H1 (cell line): ENCODE results near the gene RAB39A. TPM values are rescaled to one million over a fixed set of nuclear protein-coding genes. Genes with fewer than 3 reads are reported as not detected.

ENCODE experiments used
- CTCF ChIA-PET: fragments of 300-600 bp; sonication (Branson Sonifier 250); formaldehyde crosslinking; loops from one replicate; lab custom pipeline; 2021; ENCODE audit not compliant: partially characterized antibody; lab: Charles Lee
- POLR2A ChIA-PET: fragments of 300-600 bp; sonication (Branson Sonifier 250); formaldehyde crosslinking; loops from one replicate; lab custom pipeline; 2021; ENCODE audit warnings: inconsistent platforms; ENCODE audit not compliant: partially characterized antibody; lab: Charles Lee
- DNase-seq, 2 experiments: peaks; one replicate each; pipeline versions ENCODE4 v3.0.0 to v3.0.0-alpha.2; 2010 to 2022; ENCODE audit warnings: low spot score in 2 of 2, low read depth in 1 of 2, mixed read lengths in 1 of 2
- FAIRE-seq: peaks from 2 replicates; lab custom pipeline; 2011; peaks lifted over from hg19 to GRCh38; lab: Jason Lieb, UNC
- H2AFZ ChIP-seq: 2 replicates; pipeline ENCODE4 v1.8.1; 2012; ENCODE audit warnings: low read length, inconsistent platforms
- H2AK5ac ChIP-seq: 2 replicates; pipeline ENCODE4 v1.6.1; 2013; ENCODE audit warnings: low read depth, low read length
- H2BK120ac ChIP-seq: replicated peaks from 2 replicates; pipeline ENCODE3; 2013; ENCODE audit warnings: low read depth, low read length, inconsistent platforms
- H2BK12ac ChIP-seq: 2 replicates; pipeline ENCODE4 v1.6.1; 2013; ENCODE audit warnings: low read depth, low read length
- H2BK15ac ChIP-seq: 2 replicates; pipeline ENCODE4 v1.6.1; 2013; ENCODE audit warnings: low read length
- H2BK20ac ChIP-seq: 2 replicates; pipeline ENCODE4 v1.6.1; 2013; ENCODE audit warnings: low read length
- H2BK5ac ChIP-seq: 2 replicates; pipeline ENCODE4 v1.6.1; 2013; ENCODE audit warnings: low read depth, low read length
- H3K14ac ChIP-seq: 2 replicates; pipeline ENCODE4 v1.6.1; 2013; ENCODE audit warnings: inconsistent platforms; ENCODE audit not compliant: insufficient read length
- H3K18ac ChIP-seq: 2 replicates; pipeline ENCODE4 v1.6.1; 2013; ENCODE audit warnings: low read length; ENCODE audit errors: extremely low read depth
- H3K23ac ChIP-seq: 2 replicates; pipeline ENCODE4 v1.6.1; 2013; ENCODE audit warnings: inconsistent platforms; ENCODE audit not compliant: insufficient read length
- H3K23me2 ChIP-seq: 2 replicates; pipeline ENCODE4 v1.6.1; 2013; ENCODE audit warnings: low read depth, low read length
- H3K27ac ChIP-seq: 2 replicates; pipeline ENCODE4 v1.6.1; 2011; ENCODE audit warnings: low read depth, low read length, inconsistent platforms
- H3K27me3 ChIP-seq, 4 experiments: replicated peaks in 1 of 4; 1 replicate in 1 of 4; 2 replicates in 3 of 4; pipeline versions ENCODE4 v1.6.1 to v1.8.1; 2011 to 2013; ENCODE audit warnings: low read length in 3 of 4, mild to moderate bottlenecking in 3 of 4, inconsistent platforms in 2 of 4, mixed read lengths in 2 of 4, moderate library complexity in 1 of 4; ENCODE audit not compliant: control insufficient read depth in 3 of 4, insufficient read depth in 3 of 4; ENCODE audit errors: extremely low read depth in 1 of 4
- H3K36me3 ChIP-seq, 4 experiments: 2 replicates each; pipeline versions ENCODE4 v1.6.1 to v1.8.1; 2011 to 2013; ENCODE audit warnings: mild to moderate bottlenecking in 4 of 4, low read length in 3 of 4, moderate library complexity in 2 of 4, control low read depth in 1 of 4, inconsistent platforms in 1 of 4; ENCODE audit not compliant: insufficient read depth in 4 of 4, control insufficient read depth in 2 of 4
- H3K4ac ChIP-seq: replicated peaks from 2 replicates; pipeline ENCODE3; 2013; ENCODE audit warnings: low read length, low read depth, mixed read lengths, inconsistent platforms; ENCODE audit not compliant: insufficient read length
- H3K4me1 ChIP-seq, 4 experiments: replicated peaks in 1 of 4; 1 replicate in 1 of 4; 2 replicates in 3 of 4; pipeline versions ENCODE4 v1.6.1 to v1.8.1; 2011 to 2013; ENCODE audit warnings: low read length in 3 of 4, inconsistent platforms in 2 of 4, mixed read lengths in 1 of 4; ENCODE audit not compliant: insufficient read depth in 4 of 4, control insufficient read depth in 3 of 4
- H3K4me2 ChIP-seq, 2 experiments: 2 replicates each; pipeline versions ENCODE4 v1.6.1 to v1.8.1; 2011 to 2013; ENCODE audit warnings: low read depth in 2 of 2, low read length in 2 of 2, control low read depth in 1 of 2, inconsistent platforms in 1 of 2, mild to moderate bottlenecking in 1 of 2; ENCODE audit not compliant: insufficient read depth in 1 of 2
- H3K4me3 ChIP-seq, 4 experiments: fragments of 200-600, 300-600 bp in 1 of 4; sonication (generic), shearing (Covaris generic), sonication (Bioruptor Twin) in 1 of 4; 2 replicates each; pipeline versions ENCODE4 v1.5.1 to v1.8.1; 2011 to 2016; ENCODE audit warnings: low read length in 4 of 4, low read depth in 3 of 4, control low read depth in 2 of 4, inconsistent platforms in 2 of 4, mild to moderate bottlenecking in 2 of 4, mixed read lengths in 1 of 4, moderate library complexity in 1 of 4; ENCODE audit not compliant: insufficient read depth in 2 of 4; ENCODE audit errors: extremely low read depth in 1 of 4
- H3K56ac ChIP-seq: replicated peaks from 2 replicates; pipeline ENCODE3; 2013; ENCODE audit warnings: low read depth, mild to moderate bottlenecking, mixed read lengths, low read length, inconsistent platforms; ENCODE audit not compliant: insufficient read length
- H3K79me1 ChIP-seq: 2 replicates; pipeline ENCODE4 v1.6.1; 2013; ENCODE audit warnings: low read depth, low read length, control low read depth
- H3K79me2 ChIP-seq, 2 experiments: 2 replicates each; pipeline versions ENCODE4 v1.6.1 to v1.8.1; 2012 to 2013; ENCODE audit warnings: low read length in 2 of 2, mild to moderate bottlenecking in 2 of 2, inconsistent platforms in 1 of 2; ENCODE audit not compliant: insufficient read depth in 2 of 2, control insufficient read depth in 1 of 2
- H3K9ac ChIP-seq, 4 experiments: replicated peaks in 1 of 4; 1 replicate in 1 of 4; 2 replicates in 3 of 4; pipeline versions ENCODE4 v1.6.1 to v1.8.1; 2011 to 2013; ENCODE audit warnings: low read depth in 3 of 4, low read length in 3 of 4, control low read depth in 2 of 4, mild to moderate bottlenecking in 2 of 4, moderate library complexity in 2 of 4, inconsistent platforms in 1 of 4; ENCODE audit errors: extremely low read depth in 1 of 4
- H3K9me3 ChIP-seq, 2 experiments: 2 replicates each; pipeline versions ENCODE4 v1.6.1 to v1.8.1; 2012 to 2013; ENCODE audit warnings: mild to moderate bottlenecking in 2 of 2, moderate library complexity in 2 of 2, control low read depth in 1 of 2, inconsistent platforms in 1 of 2, low read depth in 1 of 2, low read length in 1 of 2, mixed read lengths in 1 of 2; ENCODE audit not compliant: insufficient read depth in 2 of 2
- H4K20me1 ChIP-seq, 2 experiments: replicated peaks in 1 of 2; 2 replicates each; pipeline versions ENCODE3 to v1.8.1; 2011 to 2013; ENCODE audit warnings: inconsistent platforms in 2 of 2, low read length in 2 of 2, mild to moderate bottlenecking in 1 of 2; ENCODE audit not compliant: insufficient read depth in 2 of 2, control insufficient read depth in 1 of 2
- H4K5ac ChIP-seq: 2 replicates; pipeline ENCODE4 v1.6.1; 2013; ENCODE audit warnings: low read length, low read depth, mixed read lengths, inconsistent platforms; ENCODE audit not compliant: insufficient read length
- H4K8ac ChIP-seq: 2 replicates; pipeline ENCODE4 v1.8.0; 2013; ENCODE audit warnings: mild to moderate bottlenecking, moderate library complexity, low read length, inconsistent platforms; ENCODE audit not compliant: insufficient read depth; ENCODE audit errors: extremely low read depth
- H4K91ac ChIP-seq: replicated peaks from 2 replicates; pipeline ENCODE3; 2013; ENCODE audit warnings: low read length, mixed read lengths, inconsistent platforms; ENCODE audit not compliant: insufficient read length
- EP300 ChIP-seq, 2 experiments: IDR thresholded peaks; 1 replicate in 1 of 2; 2 replicates in 1 of 2; pipeline ENCODE4 v1.6.1; 2011 to 2012; ENCODE audit warnings: low read depth in 2 of 2, low read length in 2 of 2, mild to moderate bottlenecking in 2 of 2, borderline replicate concordance in 1 of 2, inconsistent platforms in 1 of 2, moderate library complexity in 1 of 2
- POU5F1 ChIP-seq: IDR thresholded peaks from 2 replicates; pipeline ENCODE4 v1.6.1; 2011; ENCODE audit warnings: low read depth, mild to moderate bottlenecking, low read length, moderate library complexity
- RAD21 ChIP-seq, 2 experiments: IDR thresholded peaks in 1 of 2; conservative IDR thresholded peaks in 1 of 2; 2 replicates each; pipeline ENCODE4 v1.6.1; 2011; ENCODE audit warnings: low read depth in 2 of 2, low read length in 2 of 2, improper control_type of control experiment in 1 of 2, inconsistent platforms in 1 of 2, mild to moderate bottlenecking in 1 of 2, moderate library complexity in 1 of 2
- SIRT6 ChIP-seq: IDR thresholded peaks from one replicate; pipeline ENCODE4 v1.7.1; 2012; ENCODE audit warnings: low read length, inconsistent platforms
- WGBS, 2 experiments: shearing (Covaris generic) in 1 of 2; methylation state at CpG; one replicate each; pipeline versions ENCODE4 v1.1.6 to v1.1.7; 2013 to 2015; ENCODE audit warnings: low lambda C conversion rate in 2 of 2, mixed read lengths in 2 of 2, inconsistent platforms in 1 of 2, low coverage in 1 of 2, missing lambda C conversion rate in 1 of 2; ENCODE audit not compliant: insufficient replicate concordance in 2 of 2, insufficient coverage in 1 of 2, insufficient read length in 1 of 2; ENCODE audit errors: extremely low coverage in 1 of 2, missing lambda C conversion rate in 1 of 2; 5-methylcytosine and 5-hydroxymethylcytosine counted together
- polyA plus RNA-seq, 7 experiments: library from polyadenylated mRNA; depleted of rRNA in 3 of 7; stranded (reverse) in 5 of 7; unstranded in 2 of 7; fragments of >200 nt in 5 of 7; fragments of 200-250 nt in 2 of 7; gene quantifications; 1 replicate in 5 of 7; 2 replicates in 1 of 7; 4 replicates in 1 of 7; pipeline versions ENCODE4 v1.2.1 to v1.2.3, GENCODE V29; 2011 to 2013; ENCODE audit warnings: missing spikeins in 2 of 7, mixed read lengths in 2 of 7
- total RNA-seq: library from RNA; stranded (reverse); fragmentation: NEBNext Ultra II Directional; extraction: Animal tissue kit (Norgen Biotek cat#: 25700); gene quantifications from 2 replicates; pipeline ENCODE4 v1.2.1, GENCODE V29; 2021

Gene RAB39A
- total and polyA plus RNA-seq, 2 of the 8 experiments (the other 6 are each of a cell fraction or from before 2014, with no cell fraction given): 7.1 to 19.1 TPM

- no peaks in the 10 kb centered on the region for H3K23me2 ChIP-seq
- no peak overlapping the region for H2AFZ ChIP-seq
- no peaks in the 10 kb centered on the region for H3K4me1 ChIP-seq
- H2BK5ac ChIP-seq: no peak overlapping the region
- H2BK120ac ChIP-seq: no peak overlapping the region
- H2BK15ac ChIP-seq: no peak overlapping the region
- H3K14ac ChIP-seq: no peak overlapping the region
- no peak overlapping the region for H4K91ac ChIP-seq
- no peak overlapping the region for H3K4me2 ChIP-seq
- FAIRE-seq (no peak), DNase-seq (no peak)
- ChIA-PET POLR2A (no interaction called here), CTCF (interaction anchor here (1.6 to 2.0 kb wide), 4 partner anchors 13 to 41 kb away, joined by 4 to 7 read pairs (median 5); no protein-coding TSS in a partner anchor)
- H3K79me2 ChIP-seq: no peaks in the 10 kb centered on the region
- no peaks in the 10 kb centered on the region for H4K20me1 ChIP-seq
- no peak overlapping the region for H3K18ac ChIP-seq
- H2BK12ac ChIP-seq: no peak overlapping the region
- no peak overlapping the region for H3K9ac ChIP-seq
- H4K5ac ChIP-seq: no peak overlapping the region
- H3K36me3 ChIP-seq: no peaks in the 10 kb centered on the region
- no peak overlapping the region for H4K8ac ChIP-seq
- H3K9me3 ChIP-seq: no peaks in the 10 kb centered on the region
- no peak overlapping the region for H3K23ac ChIP-seq
- 89% methylated on average over 3 of the region's 3 CpGs; no CpG with 5 or more reads in 1 of the 2 experiments for WGBS, 2 experiments
- H3K27me3 ChIP-seq: no peaks in the 10 kb centered on the region
- H3K4me3 ChIP-seq: no peak overlapping the region
- no peak overlapping the region for H2AK5ac ChIP-seq
- no peak overlapping the region for H2BK20ac ChIP-seq
- H3K79me1 ChIP-seq: no peaks in the 10 kb centered on the region
- no peak overlapping the region for H3K27ac ChIP-seq
- TF ChIP-seq EP300 (IDR thresholded peaks at IDR 0.05; ENCODE audit: borderline replicate concordance in 1 of 2, low read depth in 2 of 2, low read length in 2 of 2): no peak
- TF ChIP-seq SIRT6: no peak
- no peak for TF ChIP-seq RAD21 (IDR thresholded peaks at IDR 0.05 in 1 of 2, conservative IDR thresholded peaks at IDR 0.05 in 1 of 2; ENCODE audit: low read depth in 2 of 2, low read length in 2 of 2)
- TF ChIP-seq POU5F1: no peak
- H3K56ac ChIP-seq: no peak overlapping the region
- no peak overlapping the region for H3K4ac ChIP-seq
Measured at GRCh38 chr11:108002476-108002875, 74.2 kb downstream of the RAB39A start.
